ENCODE measurements around the gene NRL. TPM values are rescaled to one million over a fixed set of nuclear protein-coding genes. Genes with fewer than 3 reads are reported as not detected.
A peak's percentile ranks its signal among the peaks of the same experiment; 100 is the strongest.

NRL gene
- total RNA-seq = 1 to 10 TPM; 4.3 to 4.7 TPM

DNA sequence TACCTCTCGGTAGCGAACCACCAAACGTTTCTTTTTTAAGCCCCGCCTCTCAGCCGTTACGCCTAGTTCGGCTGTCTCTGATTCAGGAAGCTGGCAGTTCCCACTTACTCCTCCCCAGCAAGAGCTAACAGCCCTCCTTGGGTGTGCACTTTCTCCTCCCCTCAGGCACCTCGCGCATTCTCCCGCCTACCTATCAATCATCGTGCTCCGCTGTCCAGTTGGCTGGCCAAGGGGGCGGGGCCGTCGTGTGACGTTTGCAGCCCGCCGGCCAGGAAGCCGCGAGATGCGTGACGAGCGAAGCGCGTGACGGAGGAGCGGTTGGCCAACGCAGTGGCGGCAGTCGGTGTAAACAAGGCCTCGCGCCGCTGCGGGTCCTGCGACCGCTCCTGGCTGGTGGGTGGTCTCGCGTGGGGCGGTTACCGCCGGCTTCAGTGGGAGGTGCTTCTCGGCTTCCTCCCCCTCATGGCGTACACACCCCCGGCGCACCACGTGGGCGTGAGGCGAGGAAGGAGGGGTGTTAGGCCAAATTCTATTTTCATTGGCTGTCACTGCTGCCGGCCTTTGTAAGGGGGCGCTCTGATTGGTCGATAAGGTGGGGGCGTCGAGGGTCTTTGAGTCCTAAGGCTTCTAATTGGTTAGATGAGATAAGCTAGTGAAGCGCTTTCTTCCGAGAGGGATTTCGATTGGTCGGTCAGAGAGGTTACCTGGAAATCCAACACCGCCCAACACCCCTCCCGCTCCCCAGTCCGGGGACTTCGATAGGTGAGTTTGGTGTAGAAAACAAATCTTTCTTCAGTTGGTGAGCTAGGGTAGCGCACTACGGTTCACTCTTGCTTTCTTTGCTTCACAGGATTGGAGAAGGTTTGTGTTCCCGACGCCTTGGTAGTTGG, at the start of gene NRL, which contains the start of gene DCAF11:
TSS of gene NRL (minus strand) at position 418 of the 890 bp plus-strand sequence. CDS start 32,101 bp downstream, outside the sequence.
TSS of gene DCAF11 (plus strand) at position 246 of the 890 bp plus-strand sequence. CDS start 818 bp downstream, outside the sequence.
- Histone ChIP-seq H3K4me3 (peak within 1 kb of the TSS; percentile 62 to 69), H3K9me3 (no peaks in the 10 kb centered on the region), H3K4me1 (replicated peaks) (peaks cover 4% of the 10 kb centered on the region), H3K36me3 (peaks cover 2 to 14% of the 10 kb centered on the region in 2 donors), H3K27me3 (replicated peaks; ENCODE audit: insufficient read depth) (no peaks in the 10 kb centered on the region), H3K27ac (peak within 1 kb of the TSS; percentile 99)
- DNase-seq (ENCODE audit: low spot score) = peak; percentile 99
- TF ChIP-seq, protein P1, sequence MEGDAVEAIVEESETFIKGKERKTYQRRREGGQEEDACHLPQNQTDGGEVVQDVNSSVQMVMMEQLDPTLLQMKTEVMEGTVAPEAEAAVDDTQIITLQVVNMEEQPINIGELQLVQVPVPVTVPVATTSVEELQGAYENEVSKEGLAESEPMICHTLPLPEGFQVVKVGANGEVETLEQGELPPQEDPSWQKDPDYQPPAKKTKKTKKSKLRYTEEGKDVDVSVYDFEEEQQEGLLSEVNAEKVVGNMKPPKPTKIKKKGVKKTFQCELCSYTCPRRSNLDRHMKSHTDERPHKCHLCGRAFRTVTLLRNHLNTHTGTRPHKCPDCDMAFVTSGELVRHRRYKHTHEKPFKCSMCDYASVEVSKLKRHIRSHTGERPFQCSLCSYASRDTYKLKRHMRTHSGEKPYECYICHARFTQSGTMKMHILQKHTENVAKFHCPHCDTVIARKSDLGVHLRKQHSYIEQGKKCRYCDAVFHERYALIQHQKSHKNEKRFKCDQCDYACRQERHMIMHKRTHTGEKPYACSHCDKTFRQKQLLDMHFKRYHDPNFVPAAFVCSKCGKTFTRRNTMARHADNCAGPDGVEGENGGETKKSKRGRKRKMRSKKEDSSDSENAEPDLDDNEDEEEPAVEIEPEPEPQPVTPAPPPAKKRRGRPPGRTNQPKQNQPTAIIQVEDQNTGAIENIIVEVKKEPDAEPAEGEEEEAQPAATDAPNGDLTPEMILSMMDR (IDR thresholded peaks at IDR 0.05) = peak in 1 of 4 experiments; percentile 2
- peak; percentile 84 for TF ChIP-seq POLR2A (IDR thresholded peaks at IDR 0.05)
- TF ChIP-seq POLR2AphosphoS5 (IDR thresholded peaks at IDR 0.05) = peak; percentile 93
- under 1% methylated on average over 64 of the region's 65 CpGs for WGBS
- intact Hi-C loops (cut with DNase I) = loop anchor here (2.0 kb wide), 2 partner anchors 20 to 26 kb away; partner anchors contain the start of genes EMC9 and PCK2

DNA sequence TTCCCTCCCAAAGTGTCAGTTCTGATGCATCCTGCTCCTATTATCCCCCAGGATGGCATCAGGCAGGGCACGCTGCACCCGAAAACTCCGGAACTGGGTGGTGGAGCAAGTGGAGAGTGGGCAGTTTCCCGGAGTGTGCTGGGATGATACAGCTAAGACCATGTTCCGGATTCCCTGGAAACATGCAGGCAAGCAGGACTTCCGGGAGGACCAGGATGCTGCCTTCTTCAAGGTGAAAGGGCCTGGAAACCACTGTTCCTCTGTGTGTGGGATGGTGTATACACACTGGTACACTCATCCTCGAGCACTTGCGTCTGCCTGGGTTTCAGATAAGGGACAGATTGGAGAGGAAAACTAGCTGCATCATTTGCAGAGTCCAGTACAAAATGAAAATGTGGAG, 47.3 kb upstream of the NRL start:
- WGBS = 42% methylated on average over 8 of the region's 8 CpGs
- no peak for DNase-seq (ENCODE audit: low spot score)
- TF ChIP-seq POLR2A (IDR thresholded peaks at IDR 0.05) (no peak), POLR2AphosphoS5 (IDR thresholded peaks at IDR 0.05) (no peak)
- TF ChIP-seq, protein P1 (IDR thresholded peaks at IDR 0.05) = no peak
- Histone ChIP-seq H3K36me3 (peaks cover 15 to 23% of the 10 kb centered on the region in 2 donors), H3K27ac (peak overlapping the region; percentile 92 to 96), H3K27me3 (replicated peaks; ENCODE audit: insufficient read depth) (no peaks in the 10 kb centered on the region), H3K4me1 (replicated peaks) (peaks cover 11% of the 10 kb centered on the region), H3K9me3 (no peaks in the 10 kb centered on the region), H3K4me3 (peak overlapping the region; percentile 42 to 52)
- intact Hi-C loops (cut with DNase I) = loop anchor here (5.0 kb wide), 1 partner anchor 150 kb away; no protein-coding TSS in a partner anchor

DNA sequence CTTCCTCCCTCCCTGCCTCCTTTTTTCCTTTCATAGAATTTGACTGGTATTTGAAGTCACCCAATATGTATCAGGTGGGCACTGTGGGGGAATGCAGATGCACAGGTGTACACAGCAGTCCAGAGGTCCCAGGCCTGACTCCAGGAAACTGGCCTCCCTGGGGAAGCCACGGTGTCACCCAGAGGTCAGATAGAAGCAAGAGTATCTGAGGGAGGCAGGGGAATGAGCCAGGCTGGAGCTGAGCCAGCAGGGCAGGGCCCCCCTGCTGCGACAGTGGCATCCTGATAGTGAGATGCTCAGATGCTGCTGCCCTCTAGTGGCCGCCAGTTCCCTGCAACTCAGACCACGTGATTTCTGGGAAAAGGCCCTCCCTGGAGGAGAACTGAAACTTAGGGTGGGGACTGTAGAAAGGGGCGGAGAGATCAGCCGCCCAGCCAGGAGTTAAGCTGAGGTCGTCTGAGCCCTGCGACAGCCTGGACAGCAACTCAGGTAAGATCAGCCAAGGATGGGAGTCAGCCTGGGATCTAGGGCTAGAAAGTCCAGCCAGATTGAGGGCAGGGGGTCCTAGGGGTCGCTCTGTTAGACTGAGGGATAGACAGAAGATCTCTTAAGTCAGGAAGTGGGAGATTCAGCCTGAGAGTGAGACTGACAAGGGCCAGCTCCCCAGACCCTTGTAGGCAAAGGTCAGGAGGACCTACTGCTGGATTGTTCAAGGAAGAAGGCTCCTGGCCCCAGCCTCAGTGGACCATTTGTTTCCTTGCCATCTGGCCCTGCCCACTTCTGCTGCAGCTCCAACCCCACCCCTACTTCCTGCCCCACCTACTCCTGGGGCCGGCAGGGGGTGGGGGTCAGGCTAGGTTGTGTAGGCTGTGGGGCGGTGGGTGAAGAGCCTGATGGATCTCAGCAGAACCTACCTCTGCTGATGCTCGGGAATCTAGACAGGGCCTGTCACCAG, 46.4 kb upstream of the NRL start, which contains the start of gene IRF9:
TSS of gene IRF9 (plus strand) at position 416 of the 955 bp plus-strand sequence. CDS start 880 bp downstream, outside the sequence.
- peak within 1 kb of the TSS; percentile 92 to 96 for H3K27ac ChIP-seq
- peak; percentile 95 for DNase-seq (ENCODE audit: low spot score)
- peaks cover 15 to 19% of the 10 kb centered on the region in 2 donors for H3K36me3 ChIP-seq
- TF ChIP-seq POLR2AphosphoS5 (IDR thresholded peaks at IDR 0.05) = peak; percentile 99
- TF ChIP-seq, protein P1 (IDR thresholded peaks at IDR 0.05) = peak; percentile 95 to 99 (median 98)
- peak; percentile 68 for TF ChIP-seq POLR2A (IDR thresholded peaks at IDR 0.05)
- H3K4me3 ChIP-seq = peak within 1 kb of the TSS; percentile 42 to 52
- no peaks in the 10 kb centered on the region for H3K27me3 ChIP-seq (replicated peaks; ENCODE audit: insufficient read depth)
- intact Hi-C loops (cut with DNase I) = loop anchor here (5.0 kb wide), 1 partner anchor 149 kb away; no protein-coding TSS in a partner anchor
- H3K4me1 ChIP-seq (replicated peaks) = peaks cover 11% of the 10 kb centered on the region
- 0% methylated on average over 12 of the region's 12 CpGs for WGBS
- no peaks in the 10 kb centered on the region for H3K9me3 ChIP-seq

DNA sequence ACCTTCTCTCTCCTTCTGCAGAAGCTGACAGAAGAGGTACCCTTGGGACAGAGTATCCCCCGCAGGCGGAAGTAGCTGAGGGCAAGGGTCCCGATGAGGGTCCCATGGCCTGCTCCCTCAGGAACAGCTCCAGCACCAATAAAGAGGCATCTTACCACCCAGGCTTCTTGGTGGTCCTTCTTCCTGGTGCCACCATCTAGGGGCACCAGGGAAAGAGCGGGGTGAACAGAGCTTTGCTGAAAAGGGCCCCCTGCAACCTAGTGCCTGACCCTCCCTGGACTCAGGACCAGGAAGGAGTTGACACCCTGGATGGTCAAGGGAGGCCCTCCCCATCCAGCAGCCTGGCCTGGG, 45.7 kb upstream of the NRL start:
- Histone ChIP-seq H3K36me3 (peaks cover 11 to 22% of the 10 kb centered on the region in 2 donors), H3K27ac (peak overlapping the region; percentile 92 to 96), H3K4me1 (replicated peaks) (peaks cover 11% of the 10 kb centered on the region), H3K9me3 (no peaks in the 10 kb centered on the region), H3K27me3 (replicated peaks; ENCODE audit: insufficient read depth) (no peaks in the 10 kb centered on the region), H3K4me3 (no peak overlapping the region)
- no peak for DNase-seq (ENCODE audit: low spot score)
- intact Hi-C loops (cut with DNase I) = loop anchor here (5.0 kb wide), 1 partner anchor 148 kb away; no protein-coding TSS in a partner anchor
- 84% methylated on average over 4 of the region's 4 CpGs for WGBS
- no peak for TF ChIP-seq POLR2AphosphoS5 (IDR thresholded peaks at IDR 0.05)
- no peak for TF ChIP-seq POLR2A (IDR thresholded peaks at IDR 0.05)
- TF ChIP-seq, protein P1 (IDR thresholded peaks at IDR 0.05) = no peak
